C4-2B (cell line): ENCODE results near the gene MINDY4.

Experiments used
- ZFX ChIP-seq: fragments of 450-650 bp; IDR thresholded peaks from 2 replicates; pipeline ENCODE4 v1.6.1; 2017
- TF ChIP-seq, protein P1 (sequence below): fragments of 450-650 bp; conservative IDR thresholded peaks from 2 replicates; pipeline ENCODE4 v1.5.1; 2017; ENCODE audit warnings: mild to moderate bottlenecking

DNA sequence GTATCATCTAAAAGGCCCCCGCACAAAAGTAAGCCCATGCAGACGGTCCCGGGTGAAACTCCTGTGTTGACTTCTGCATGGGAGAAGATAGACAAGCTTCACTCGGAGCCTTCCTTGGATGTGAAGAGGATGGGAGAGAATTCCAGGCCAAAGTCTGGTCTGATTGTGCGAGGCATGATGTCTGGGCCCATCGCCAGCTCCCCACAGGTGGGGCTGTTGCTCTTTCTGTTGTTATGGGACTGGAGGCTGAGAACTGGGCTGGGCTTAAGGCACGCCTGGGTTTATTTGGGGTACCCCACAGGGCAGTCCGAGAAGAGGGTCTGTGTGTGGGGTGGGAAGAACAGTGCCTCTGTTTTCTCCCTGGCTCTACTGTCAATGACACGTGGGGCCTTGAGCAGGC lies 14.6 kb downstream of the MINDY4 start:
- TF ChIP-seq, protein P1, sequence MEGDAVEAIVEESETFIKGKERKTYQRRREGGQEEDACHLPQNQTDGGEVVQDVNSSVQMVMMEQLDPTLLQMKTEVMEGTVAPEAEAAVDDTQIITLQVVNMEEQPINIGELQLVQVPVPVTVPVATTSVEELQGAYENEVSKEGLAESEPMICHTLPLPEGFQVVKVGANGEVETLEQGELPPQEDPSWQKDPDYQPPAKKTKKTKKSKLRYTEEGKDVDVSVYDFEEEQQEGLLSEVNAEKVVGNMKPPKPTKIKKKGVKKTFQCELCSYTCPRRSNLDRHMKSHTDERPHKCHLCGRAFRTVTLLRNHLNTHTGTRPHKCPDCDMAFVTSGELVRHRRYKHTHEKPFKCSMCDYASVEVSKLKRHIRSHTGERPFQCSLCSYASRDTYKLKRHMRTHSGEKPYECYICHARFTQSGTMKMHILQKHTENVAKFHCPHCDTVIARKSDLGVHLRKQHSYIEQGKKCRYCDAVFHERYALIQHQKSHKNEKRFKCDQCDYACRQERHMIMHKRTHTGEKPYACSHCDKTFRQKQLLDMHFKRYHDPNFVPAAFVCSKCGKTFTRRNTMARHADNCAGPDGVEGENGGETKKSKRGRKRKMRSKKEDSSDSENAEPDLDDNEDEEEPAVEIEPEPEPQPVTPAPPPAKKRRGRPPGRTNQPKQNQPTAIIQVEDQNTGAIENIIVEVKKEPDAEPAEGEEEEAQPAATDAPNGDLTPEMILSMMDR: no peak
- no peak for TF ChIP-seq ZFX
